MCF 10A (cell line): ENCODE measurements around the gene ABCG1. TPM values are rescaled to one million over a fixed set of nuclear protein-coding genes. Genes with fewer than 3 reads are reported as not detected.

Experiments used
- BruUV-seq: library from RNA; stranded (reverse); fragments of 400-500 nt; replicated peaks from 2 replicates; lab custom pipeline; 2021; lab: Mats Ljungman, UMichigan
- CTCF ChIA-PET: fragments of 300-600 bp; sonication (Branson Sonifier 250); formaldehyde crosslinking; extraction: SDS; loops from one replicate; lab custom pipeline; 2021; ENCODE audit warnings: antibody characterized with exemption, inconsistent platforms; lab: Yijun Ruan, JAX
- POLR2A ChIA-PET: fragments of 300-600, 350-650 bp; sonication (Branson Sonifier 250); formaldehyde crosslinking; extraction: SDS; loops from one replicate; lab custom pipeline; 2020; ENCODE audit warnings: antibody characterized with exemption, inconsistent platforms; lab: Yijun Ruan, JAX
- DNase-seq: peaks from one replicate; pipeline ENCODE4 v3.0.0-alpha.2; 2018; ENCODE audit not compliant: unreplicated experiment
- H3K27ac Mint-ChIP-seq: one replicate; pipeline ENCODE4 v1.8.0; 2022; ENCODE audit warnings: mild to moderate bottlenecking, low read depth, mixed read lengths; ENCODE audit not compliant: unreplicated experiment
- H3K27me3 Mint-ChIP-seq: one replicate; pipeline ENCODE4 v1.8.0; 2022; ENCODE audit warnings: mixed read lengths; ENCODE audit not compliant: insufficient read depth, unreplicated experiment
- H3K36me3 Mint-ChIP-seq: one replicate; pipeline ENCODE4 v1.8.0; 2022; ENCODE audit warnings: mild to moderate bottlenecking, moderate library complexity, mixed read lengths; ENCODE audit not compliant: insufficient read depth, unreplicated experiment
- H3K4me1 Mint-ChIP-seq: one replicate; pipeline ENCODE4 v1.8.0; 2022; ENCODE audit warnings: mixed read lengths; ENCODE audit not compliant: insufficient read depth, unreplicated experiment
- H3K4me3 Mint-ChIP-seq: one replicate; pipeline ENCODE4 v1.8.0; 2022; ENCODE audit warnings: mild to moderate bottlenecking, moderate library complexity, mixed read lengths; ENCODE audit not compliant: unreplicated experiment
- H3K9me3 Mint-ChIP-seq: one replicate; pipeline ENCODE4 v1.8.0; 2022; ENCODE audit warnings: mixed read lengths; ENCODE audit not compliant: unreplicated experiment
- intact Hi-C: fragments of 100-400 bp; cut with micrococcal nuclease; formaldehyde crosslinking; loops from 2 replicates; pipeline ENCODE4 v1.14.1; 2022
- total RNA-seq: library from RNA; stranded (reverse); gene quantifications from 2 replicates; pipeline ENCODE4 v1.2.3, GENCODE V29; 2022
- TF ChIP-seq, protein P1 (sequence below): fragments of 200-600 bp; IDR thresholded peaks from one replicate; pipeline ENCODE4 v1.8.0; 2022; ENCODE audit warnings: antibody characterized with exemption, mild to moderate bottlenecking; ENCODE audit not compliant: unreplicated experiment

Gene ABCG1
- total RNA-seq, 1 experiment from 2014 or later: 25.5 TPM

DNA sequence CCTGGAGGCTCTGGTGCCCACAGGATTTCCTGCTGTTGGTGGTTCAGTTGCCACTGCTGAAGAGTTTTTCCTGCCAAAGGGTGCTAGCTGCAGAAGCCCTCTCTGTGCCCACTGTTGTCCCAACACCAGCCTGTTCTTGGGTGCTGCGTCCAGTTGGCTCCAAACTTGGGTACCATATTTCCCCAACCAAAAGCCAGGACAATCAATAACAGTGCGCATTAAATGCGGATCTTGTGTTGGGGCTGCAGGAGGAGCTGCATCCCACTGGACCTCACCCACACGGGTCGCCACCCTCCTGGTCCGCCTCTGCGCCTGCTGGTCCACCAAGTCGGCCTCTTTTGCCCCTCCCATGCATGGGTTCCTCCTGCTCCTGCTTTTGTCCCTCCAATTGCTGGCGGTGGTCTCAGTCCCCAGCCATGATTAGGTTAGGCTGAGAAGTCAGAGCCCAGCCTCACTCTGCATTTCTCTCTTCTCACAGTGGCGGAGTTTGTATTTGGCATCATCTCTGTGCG lies 9.8 kb downstream of the ABCG1 start:
- Mint-ChIP-seq H3K4me3 (no peak overlapping the region), H3K27ac (peak overlapping the region; percentile 50), H3K36me3 (peaks cover 17% of the 10 kb centered on the region), H3K4me1 (peaks cover 38% of the 10 kb centered on the region), H3K27me3 (no peaks in the 10 kb centered on the region), H3K9me3 (no peaks in the 10 kb centered on the region)
- TF ChIP-seq, protein P1, sequence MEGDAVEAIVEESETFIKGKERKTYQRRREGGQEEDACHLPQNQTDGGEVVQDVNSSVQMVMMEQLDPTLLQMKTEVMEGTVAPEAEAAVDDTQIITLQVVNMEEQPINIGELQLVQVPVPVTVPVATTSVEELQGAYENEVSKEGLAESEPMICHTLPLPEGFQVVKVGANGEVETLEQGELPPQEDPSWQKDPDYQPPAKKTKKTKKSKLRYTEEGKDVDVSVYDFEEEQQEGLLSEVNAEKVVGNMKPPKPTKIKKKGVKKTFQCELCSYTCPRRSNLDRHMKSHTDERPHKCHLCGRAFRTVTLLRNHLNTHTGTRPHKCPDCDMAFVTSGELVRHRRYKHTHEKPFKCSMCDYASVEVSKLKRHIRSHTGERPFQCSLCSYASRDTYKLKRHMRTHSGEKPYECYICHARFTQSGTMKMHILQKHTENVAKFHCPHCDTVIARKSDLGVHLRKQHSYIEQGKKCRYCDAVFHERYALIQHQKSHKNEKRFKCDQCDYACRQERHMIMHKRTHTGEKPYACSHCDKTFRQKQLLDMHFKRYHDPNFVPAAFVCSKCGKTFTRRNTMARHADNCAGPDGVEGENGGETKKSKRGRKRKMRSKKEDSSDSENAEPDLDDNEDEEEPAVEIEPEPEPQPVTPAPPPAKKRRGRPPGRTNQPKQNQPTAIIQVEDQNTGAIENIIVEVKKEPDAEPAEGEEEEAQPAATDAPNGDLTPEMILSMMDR: no peak
- DNase-seq: no peak
- intact Hi-C loops: loop anchor here (1.0 to 2.0 kb wide), 3 partner anchors 8 to 58 kb away; no protein-coding TSS in a partner anchor
- ChIA-PET POLR2A (interaction anchor here (1.1 to 4.2 kb wide), 6 partner anchors 8 to 286 kb away, joined by 3 to 40 read pairs (median 10); partner anchors contain the start of gene ABCG1), CTCF (interaction anchor here (0.5 to 1.0 kb wide), 6 partner anchors 9 to 164 kb away, joined by 3 to 5 read pairs (median 3); no protein-coding TSS in a partner anchor)
- BruUV-seq: no TSS peak

DNA sequence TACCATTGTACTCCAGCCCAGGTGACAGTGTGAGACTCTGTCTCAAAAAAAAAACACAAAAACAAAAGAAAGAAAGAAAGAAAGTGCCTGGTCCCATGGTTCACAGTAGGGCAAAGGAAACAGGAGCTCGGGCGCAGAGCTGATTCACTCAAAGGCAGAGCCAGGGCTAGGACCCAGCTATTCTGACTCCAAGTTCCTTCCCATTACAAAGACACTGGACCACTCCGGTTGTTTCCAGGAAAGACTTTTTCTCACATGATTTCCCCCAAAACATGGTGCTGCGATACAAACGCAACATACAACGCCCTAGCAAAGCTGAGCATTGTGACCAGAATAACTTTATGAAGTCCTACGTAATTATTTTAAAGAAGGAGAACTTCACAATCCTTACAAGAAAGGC lies 10.7 kb downstream of the ABCG1 start:
- BruUV-seq: no TSS peak
- CTCF ChIA-PET: interaction anchor here (1.0 kb wide), 1 partner anchor 84 kb away, joined by 3 read pairs; no protein-coding TSS in a partner anchor
- Mint-ChIP-seq H3K36me3 (peaks cover 17% of the 10 kb centered on the region), H3K27me3 (no peaks in the 10 kb centered on the region), H3K9me3 (no peaks in the 10 kb centered on the region), H3K4me1 (peaks cover 40% of the 10 kb centered on the region), H3K27ac (no peak overlapping the region), H3K4me3 (no peak overlapping the region)
- DNase-seq: no peak
- POLR2A ChIA-PET: interaction anchor here (0.8 to 4.2 kb wide), 3 partner anchors 10 to 58 kb away, joined by 3 to 40 read pairs (median 6); partner anchors contain the start of gene ABCG1
- TF ChIP-seq, protein P1: no peak
- intact Hi-C loops: loop anchor here (2.0 kb wide), 2 partner anchors 31 to 59 kb away; no protein-coding TSS in a partner anchor

DNA sequence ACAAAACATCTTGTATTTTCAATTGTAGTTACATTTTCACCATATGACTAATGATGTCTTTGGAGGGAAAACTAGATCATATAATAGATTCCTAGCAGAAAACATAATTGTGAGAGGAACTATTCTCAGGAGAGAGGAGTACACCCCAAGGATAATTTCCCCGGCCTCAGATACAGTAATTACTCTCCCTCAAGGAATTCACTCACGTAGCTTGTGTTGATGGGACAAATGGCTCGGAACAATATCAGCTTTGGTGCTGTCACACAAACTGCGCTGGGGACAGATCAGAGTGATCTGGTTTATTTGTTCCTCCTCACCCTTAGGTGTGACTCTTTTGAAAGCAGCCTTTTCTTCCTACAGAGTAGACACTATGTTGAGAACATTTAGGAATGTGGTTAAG lies 11.2 kb downstream of the ABCG1 start:
- BruUV-seq: no TSS peak
- intact Hi-C loops: no loop called here
- H3K4me3 Mint-ChIP-seq: no peak overlapping the region
- no peaks in the 10 kb centered on the region for H3K9me3 Mint-ChIP-seq
- POLR2A ChIA-PET: interaction anchor here (0.8 to 4.2 kb wide), 5 partner anchors 10 to 59 kb away, joined by 3 to 40 read pairs (median 4); partner anchors contain the start of gene ABCG1
- no peaks in the 10 kb centered on the region for H3K27me3 Mint-ChIP-seq
- no peak overlapping the region for H3K27ac Mint-ChIP-seq
- peaks cover 19% of the 10 kb centered on the region for H3K36me3 Mint-ChIP-seq
- peaks cover 43% of the 10 kb centered on the region for H3K4me1 Mint-ChIP-seq
- TF ChIP-seq, protein P1: no peak
- CTCF ChIA-PET: no interaction called here
- no peak for DNase-seq

DNA sequence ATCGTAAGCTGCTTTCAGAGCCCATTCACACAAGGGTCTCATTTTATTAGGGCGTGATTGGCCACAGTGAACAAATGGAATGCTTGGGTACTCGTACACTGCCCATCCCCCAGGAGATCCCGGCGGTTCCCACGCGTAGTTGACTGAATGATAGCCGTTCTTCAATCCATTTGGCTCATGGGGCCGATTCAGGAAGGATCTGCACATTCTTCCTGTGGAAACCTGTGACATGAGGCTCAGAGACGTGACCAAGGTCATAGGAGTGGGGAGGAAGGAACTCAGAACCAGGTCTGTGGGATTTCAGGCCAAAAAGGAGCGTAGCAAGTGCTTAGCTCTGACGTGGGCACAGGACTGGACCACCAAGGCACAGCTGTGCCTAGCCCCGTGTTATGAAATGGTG lies 11.7 kb downstream of the ABCG1 start:
- H3K27me3 Mint-ChIP-seq: no peaks in the 10 kb centered on the region
- peaks cover 45% of the 10 kb centered on the region for H3K4me1 Mint-ChIP-seq
- H3K9me3 Mint-ChIP-seq: no peaks in the 10 kb centered on the region
- POLR2A ChIA-PET: interaction anchor here (1.1 to 4.2 kb wide), 4 partner anchors 11 to 59 kb away, joined by 3 to 40 read pairs (median 5); partner anchors contain the start of gene ABCG1
- TF ChIP-seq, protein P1: no peak
- intact Hi-C loops: no loop called here
- no peak overlapping the region for H3K27ac Mint-ChIP-seq
- DNase-seq: no peak
- BruUV-seq: no TSS peak
- CTCF ChIA-PET: no interaction called here
- H3K36me3 Mint-ChIP-seq: peaks cover 19% of the 10 kb centered on the region
- H3K4me3 Mint-ChIP-seq: no peak overlapping the region
